C4-2B (cell line): ENCODE data around the gene ADAMTS10.

Experiments
- H3K27ac ChIP-seq: fragments of 450-650 bp; 2 replicates; pipeline ENCODE4 v1.5.1; 2017
- CTCF ChIP-seq: fragments of 450-650 bp; conservative IDR thresholded peaks from 2 replicates; pipeline ENCODE4 v1.5.1; 2017; ENCODE audit warnings: mild to moderate bottlenecking
- ZFX ChIP-seq: fragments of 450-650 bp; IDR thresholded peaks from 2 replicates; pipeline ENCODE4 v1.6.1; 2017

The ADAMTS10 gene

GRCh38 chr19:8550070-8550469, 60.4 kb downstream of the ADAMTS10 start:
- TF ChIP-seq CTCF (no peak), ZFX (no peak)
- H3K27ac ChIP-seq: no peak overlapping the region

DNA sequence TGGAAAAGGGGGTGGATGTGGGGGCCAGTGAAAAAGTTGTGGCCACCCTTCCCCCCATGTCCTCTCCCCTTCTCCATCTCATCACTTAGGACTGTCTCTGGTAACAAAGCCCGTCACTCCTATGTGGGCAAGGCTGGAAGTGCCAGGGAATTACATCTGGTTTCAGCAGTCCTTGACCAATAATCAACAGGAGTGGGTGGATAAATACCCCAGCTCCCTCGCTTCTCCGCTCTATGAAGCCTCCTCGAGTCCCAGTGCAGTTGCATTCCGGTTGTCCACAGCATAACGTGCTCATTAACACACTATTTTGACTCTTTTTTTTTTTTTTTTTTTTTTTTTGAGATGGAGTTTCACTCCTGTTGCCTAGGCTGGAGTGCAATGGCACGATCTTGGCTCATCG, 64.8 kb downstream of the ADAMTS10 start:
- H3K27ac ChIP-seq: no peak overlapping the region
- no peak for TF ChIP-seq ZFX
- no peak for TF ChIP-seq CTCF

DNA sequence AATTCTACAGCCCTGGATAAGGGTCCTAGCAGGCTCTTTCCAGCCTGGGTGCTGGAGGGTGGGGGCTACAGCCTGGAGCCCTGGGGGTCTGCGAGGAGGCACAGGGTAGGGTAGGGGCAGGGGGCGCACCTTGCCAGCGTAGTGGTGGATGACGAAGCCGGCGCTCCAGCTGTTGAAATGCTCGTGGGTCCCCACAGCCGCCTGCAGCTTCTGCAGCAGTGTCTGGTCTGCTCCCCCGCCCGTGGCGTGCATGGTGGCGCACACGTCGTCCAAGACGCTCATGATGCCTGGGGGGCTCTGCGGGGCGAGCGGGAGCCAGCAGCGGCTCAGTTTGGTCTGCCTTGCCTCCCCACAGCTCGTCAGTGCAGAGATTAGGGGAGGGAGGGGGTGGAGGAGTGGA, 66.3 kb downstream of the ADAMTS10 start:
- TF ChIP-seq CTCF (no peak), ZFX (no peak)

DNA sequence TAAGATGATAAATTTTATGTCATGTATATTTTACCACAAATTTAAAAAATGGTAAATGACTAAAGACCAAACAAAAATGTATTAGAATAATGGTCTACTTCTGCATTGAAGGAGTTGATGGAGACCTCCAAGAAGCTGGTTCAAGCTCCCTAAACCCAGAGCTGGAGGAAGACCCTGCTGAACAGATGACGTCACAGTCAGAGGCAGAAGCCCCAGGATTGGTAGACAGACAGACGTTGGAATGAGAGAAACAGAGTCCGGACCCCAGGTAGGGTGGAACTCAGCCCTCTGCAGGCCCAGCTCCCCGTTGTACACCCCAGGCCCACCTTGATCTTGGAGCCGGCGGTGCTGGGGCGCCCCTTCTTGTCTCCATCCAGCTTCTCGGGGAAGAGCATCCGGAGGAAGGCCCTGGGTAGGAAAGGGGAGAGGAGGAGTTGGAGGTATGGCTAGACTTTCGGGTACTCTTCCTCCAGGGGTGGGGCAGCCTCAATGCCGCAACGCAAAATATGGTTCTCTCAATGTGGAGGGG, 70.8 kb downstream of the ADAMTS10 start:
- no peak for TF ChIP-seq ZFX
- no peak for TF ChIP-seq CTCF
- H3K27ac ChIP-seq: no peak overlapping the region

More for the DNA sequence above, 66.3 kb downstream of the ADAMTS10 start:
- no peak overlapping the region for H3K27ac ChIP-seq

DNA sequence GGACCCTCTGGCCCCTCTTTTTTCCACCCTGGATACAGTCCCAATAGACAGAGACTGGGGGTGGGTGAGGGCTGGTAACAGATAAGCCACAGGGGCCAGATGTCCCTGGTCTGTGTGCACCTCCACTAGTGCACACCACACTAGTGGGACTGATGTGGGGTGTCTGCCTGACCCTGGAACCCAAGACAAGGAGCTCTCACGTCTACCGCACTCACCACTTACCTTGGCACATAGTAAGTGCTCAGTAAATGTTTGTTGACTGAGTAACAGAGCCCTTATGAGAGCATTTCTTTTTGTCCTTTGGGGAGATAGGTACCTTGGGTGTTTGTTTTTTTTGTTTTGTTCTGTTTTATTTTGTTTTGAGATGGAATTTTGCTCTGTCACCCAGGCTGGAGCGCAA, 73.4 kb downstream of the ADAMTS10 start:
- TF ChIP-seq CTCF (no peak), ZFX (no peak)

GRCh38 chr19:8536282-8536681, 74.2 kb downstream of the ADAMTS10 start:
- no peak overlapping the region for H3K27ac ChIP-seq
- TF ChIP-seq ZFX: no peak
- no peak for TF ChIP-seq CTCF

More for the DNA sequence above, 73.4 kb downstream of the ADAMTS10 start:
- no peak overlapping the region for H3K27ac ChIP-seq

- TF ChIP-seq CTCF (no peak), ZFX (no peak)
- no peak overlapping the region for H3K27ac ChIP-seq
Observed at GRCh38 chr19:8532225-8532624, 78.3 kb downstream of the ADAMTS10 start.
